Activated gamma-delta T cell treated with Interleukin-2 at 50 U/mL for 16 hours (primary cell): ENCODE data around the gene PCK1.
"Not testable (repeated sequence)": the region's sequence is repeated elsewhere in the genome, so short reads cannot be mapped to it uniquely, and the experiment has no call there.

Experiments
- DNase-seq: peaks from one replicate; pipeline ENCODE4 v3.0.0-alpha.2; 2020

PCK1 gene

DNA sequence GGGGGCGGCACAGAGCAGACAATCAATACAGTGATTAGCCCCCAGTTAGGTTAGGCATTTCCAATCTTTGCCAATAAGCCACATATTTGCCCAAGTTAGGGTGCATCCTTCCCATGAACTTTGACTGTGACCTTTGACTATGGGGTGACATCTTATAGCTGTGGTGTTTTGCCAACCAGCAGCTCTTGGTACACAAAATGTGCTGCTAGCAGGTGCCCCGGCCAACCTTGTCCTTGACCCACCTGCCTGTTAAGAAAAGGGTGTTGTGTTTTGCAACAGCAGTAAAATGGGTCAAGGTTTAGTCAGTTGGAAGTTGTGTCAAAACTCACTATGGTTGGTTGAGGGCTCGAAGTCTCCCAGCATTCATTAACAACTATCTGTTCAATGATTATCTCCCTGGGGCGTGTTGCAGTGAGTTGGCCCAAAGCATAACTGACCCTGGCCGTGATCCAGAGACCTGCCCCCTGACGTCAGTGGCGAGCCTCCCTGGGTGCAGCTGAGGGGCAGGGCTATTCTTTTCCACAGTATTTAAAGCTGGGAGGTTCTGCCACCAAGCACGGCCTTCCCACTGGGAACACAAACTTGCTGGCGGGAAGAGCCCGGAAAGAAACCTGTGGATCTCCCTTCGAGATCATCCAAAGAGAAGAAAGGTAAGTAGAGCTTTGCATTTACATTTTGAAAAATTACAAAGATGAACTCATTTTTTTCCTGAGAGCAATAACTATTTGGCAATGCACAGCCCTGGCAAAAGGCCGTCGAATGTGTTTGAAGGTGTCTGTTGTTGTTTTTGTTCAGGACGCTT lies at the start of gene PCK1:
TSS of gene PCK1 (plus strand) at position 557 of the 802 bp plus-strand sequence. CDS start 302 bp downstream, outside the sequence.
- DNase-seq, result no peak

GRCh38 chr20:57511709-57512108 lies 49.2 kb upstream of the PCK1 start:
- DNase-seq, result not testable (repeated sequence)

DNA sequence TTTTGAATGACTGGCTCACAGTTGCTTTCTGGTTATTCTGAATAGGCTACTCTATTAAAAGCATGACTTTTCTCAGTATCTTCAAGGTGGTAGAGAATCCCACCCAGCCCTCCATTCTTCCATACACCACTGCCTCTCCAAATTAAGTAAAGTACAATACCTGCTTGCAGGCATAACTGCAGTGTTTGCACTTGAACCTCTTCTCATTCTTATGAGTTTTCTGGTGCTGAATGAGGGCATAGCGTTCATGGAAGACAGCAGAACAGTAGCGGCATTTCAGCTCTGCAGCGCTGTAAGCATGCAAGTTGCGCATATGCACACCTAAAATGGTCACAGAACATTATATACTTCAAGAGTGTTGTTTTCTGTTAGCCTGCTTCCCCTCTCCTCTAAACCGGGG lies 48.5 kb upstream of the PCK1 start:
- DNase-seq, result no peak

DNA sequence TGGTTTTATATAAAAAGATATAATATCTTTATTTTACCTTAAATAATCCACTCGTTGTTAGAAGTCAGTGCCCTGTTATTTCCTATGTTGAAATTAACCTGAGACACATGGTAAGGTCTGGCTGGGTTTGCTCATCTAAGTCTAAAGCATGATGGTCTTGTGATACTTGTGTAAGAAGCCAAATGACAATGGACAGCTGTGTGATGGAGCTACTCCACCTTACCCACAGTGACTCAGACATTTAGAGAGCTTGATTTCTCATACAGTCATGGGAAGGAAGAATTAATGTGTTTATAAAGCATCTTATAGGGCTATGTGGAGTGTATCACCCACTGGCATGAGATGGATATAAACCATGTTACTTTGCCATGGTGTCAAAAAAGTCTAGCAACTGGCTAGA lies 47.7 kb upstream of the PCK1 start:
- DNase-seq, result no peak

- no peak for DNase-seq
Observed at GRCh38 chr20:57514273-57514751, 46.6 kb upstream of the PCK1 start.

- no peak for DNase-seq
Observed at GRCh38 chr20:57517904-57518303, 43.0 kb upstream of the PCK1 start.

DNA sequence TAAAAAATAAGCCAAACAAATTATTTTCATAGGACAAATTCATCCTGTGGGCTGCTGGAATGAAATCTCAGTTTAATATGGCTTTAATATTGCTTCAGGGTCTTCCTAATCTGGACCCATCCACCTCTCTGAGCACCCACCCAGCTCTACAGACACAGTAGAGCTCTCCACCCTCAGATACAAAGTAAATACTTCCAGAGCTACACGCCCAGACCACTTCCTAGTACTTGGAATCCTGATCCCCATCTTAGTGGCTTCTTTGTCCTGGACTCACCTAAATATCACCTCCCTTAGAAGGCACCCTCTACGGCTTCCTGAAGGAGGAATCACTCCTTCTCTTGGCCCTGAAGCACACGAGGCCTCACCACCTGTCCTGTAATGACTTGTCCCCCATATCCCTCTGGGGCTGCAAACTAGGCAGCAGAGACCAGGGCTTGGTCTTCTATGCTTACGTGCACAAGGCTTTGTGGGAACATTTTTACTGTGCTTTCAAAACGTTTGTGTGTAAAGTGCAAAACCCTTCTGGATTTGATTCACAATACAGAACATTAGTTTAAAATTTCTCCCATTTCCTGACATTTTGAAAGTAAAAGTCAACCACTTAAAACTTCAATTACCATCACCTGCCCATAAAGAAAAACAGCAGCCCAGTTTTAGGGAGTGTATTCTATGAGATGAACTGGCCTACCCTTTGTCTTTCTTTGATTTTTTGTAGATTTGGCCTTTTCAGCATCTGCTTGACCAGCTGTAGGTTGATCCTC lies 38.4 kb upstream of the PCK1 start:
- DNase-seq, result no peak

DNA sequence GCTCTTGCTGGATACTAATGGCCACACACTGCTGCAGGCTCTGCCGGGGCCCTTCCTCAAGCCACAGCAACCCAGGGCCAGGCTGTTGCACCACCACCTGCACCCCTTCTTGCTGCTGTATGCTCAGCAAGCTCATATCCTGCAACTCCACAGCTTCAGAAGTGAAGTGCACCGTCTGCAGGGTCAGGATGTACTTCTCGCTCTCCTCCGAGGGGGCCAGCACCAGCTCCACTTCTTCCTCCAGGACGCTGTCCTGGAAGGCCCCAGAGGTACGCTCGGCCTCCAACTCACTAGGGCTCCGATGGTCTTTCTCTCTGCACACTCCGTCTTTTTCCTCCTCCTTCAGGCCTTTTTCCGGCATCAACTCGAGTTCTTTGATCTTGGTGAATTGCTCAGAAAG lies 37.1 kb upstream of the PCK1 start:
- DNase-seq, result no peak

- no peak for DNase-seq
Observed at GRCh38 chr20:57524511-57525176, 36.3 kb upstream of the PCK1 start, which contains the start of gene CTCFL. TSS of gene CTCFL (minus strand) at chr20:57525140. CDS start at chr20:57524205, 935 bp downstream.

DNA sequence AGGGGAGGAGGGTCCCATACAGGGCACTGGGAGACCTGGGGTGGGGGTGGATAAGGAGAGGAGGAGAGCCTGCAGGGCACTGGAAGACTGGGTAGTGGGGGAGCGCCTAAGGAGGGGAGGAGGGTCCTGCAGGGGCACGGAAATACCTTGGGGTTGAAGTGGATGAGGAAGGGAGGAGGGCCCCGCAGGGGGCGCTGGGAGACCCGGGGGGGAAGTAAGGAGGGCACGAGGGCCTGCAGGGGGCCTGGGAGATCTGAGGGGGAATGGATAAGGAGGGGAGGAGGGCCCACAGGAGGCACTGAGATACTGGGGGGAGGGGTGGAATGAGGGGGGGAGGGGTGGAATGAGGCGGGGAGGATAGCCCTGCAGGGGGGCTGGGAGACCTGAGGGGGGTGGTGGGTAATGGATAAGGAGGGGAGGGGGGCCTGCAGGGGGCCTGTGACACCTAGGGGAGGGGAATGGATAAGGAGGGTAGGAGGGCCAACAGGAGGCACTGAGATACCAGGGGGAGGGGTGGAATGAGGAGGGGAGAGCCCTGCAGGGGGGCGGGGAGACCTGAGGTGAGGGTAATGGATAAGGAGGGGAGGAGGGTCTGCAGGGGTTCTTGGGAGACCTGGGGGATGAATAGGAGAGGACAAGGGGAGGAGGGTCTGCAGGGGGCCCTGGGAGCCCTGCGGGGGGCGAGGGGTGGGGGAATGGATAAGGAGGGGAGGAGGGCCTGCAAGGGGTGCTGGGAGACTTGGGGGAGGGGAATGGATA lies 35.4 kb upstream of the PCK1 start:
- DNase-seq, result no peak

GRCh38 chr20:57526087-57526884 lies 34.6 kb upstream of the PCK1 start:
- DNase-seq, result no peak

- DNase-seq, result no peak
Observed at GRCh38 chr20:57526885-57527460, 33.9 kb upstream of the PCK1 start.

DNA sequence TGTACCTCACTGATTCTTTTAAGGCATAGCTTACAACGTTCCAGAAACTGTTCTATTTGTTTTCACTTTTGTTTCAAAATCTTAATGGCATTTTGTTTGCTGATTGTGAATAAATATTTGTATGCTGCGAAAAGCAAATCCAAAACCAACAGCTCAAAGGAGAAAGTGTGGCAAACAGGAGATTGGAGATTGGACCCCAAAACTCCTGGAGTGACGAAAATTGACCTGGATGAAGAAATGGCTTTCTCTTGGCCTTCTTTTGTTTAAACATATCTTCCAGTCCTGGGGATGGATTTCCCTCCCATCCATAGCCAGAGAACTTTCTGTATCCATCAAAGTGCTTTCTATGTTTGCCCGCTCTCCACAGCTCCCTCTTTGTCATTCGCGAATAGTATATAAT lies 33.2 kb upstream of the PCK1 start:
- no peak for DNase-seq

GRCh38 chr20:57528148-57528547 lies 32.8 kb upstream of the PCK1 start:
- DNase-seq, result no peak

DNA sequence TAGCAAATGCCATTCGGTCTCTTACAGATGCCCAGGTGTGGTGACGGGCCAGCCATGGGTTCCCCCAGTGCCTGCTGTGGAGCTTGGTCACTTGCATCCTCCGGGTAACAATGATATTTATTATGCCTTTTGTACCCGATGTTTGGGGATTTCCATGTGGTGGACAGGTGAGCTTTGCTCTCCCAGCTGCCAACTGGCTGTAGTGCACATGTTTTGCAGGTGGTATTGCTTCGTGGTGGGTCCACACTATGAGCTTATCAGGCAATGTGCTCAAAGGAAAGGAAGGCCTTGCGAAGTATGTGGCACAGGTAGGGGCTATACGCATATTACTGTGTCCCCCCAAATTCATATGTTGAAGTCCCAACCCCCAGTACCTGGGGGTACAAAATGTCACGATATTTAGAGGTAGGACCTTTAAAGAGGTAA lies 31.7 kb upstream of the PCK1 start:
- DNase-seq, result no peak

- DNase-seq, result no peak
Observed at GRCh38 chr20:57529810-57530209, 31.1 kb upstream of the PCK1 start.

GRCh38 chr20:57530327-57530981 lies 30.5 kb upstream of the PCK1 start:
- DNase-seq, result no peak

- no peak for DNase-seq
Observed at GRCh38 chr20:57532104-57532503, 28.8 kb upstream of the PCK1 start.

GRCh38 chr20:57535297-57535696 lies 25.6 kb upstream of the PCK1 start:
- no peak for DNase-seq

DNA sequence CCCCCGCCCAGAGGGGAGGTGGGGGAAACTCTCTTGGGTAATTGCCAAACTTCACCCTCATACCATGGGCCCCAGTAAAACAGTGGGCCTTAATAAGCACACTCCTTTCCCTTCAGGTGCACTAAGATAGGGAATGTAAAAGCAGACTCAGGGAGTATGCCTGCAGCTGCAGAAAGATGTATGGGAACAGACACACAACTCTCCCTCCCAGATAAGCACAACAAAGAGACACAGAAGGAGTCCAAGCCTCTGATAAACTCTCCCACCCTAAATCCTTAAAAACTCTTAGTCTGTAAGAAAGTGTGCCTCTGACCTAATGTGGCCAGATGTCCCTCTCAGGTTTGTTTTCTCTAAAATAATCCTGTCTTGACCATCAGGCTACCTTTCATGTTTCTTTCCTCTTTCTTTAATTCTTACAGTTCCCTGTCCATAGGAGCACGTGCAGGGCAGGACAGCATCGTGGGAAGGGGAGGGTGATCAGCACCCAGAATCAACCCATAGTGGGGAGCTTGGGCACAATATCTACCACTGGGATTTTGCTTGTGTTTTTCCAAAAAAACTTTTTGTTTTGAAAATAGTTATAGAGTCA lies 24.7 kb upstream of the PCK1 start:
- no peak for DNase-seq
